Nephron (organoid): ENCODE measurements around the gene ZNF740.
A peak's percentile ranks its signal among the peaks of the same experiment; 100 is the strongest.

Experiments
- H3K27ac Mint-ChIP-seq, 3 experiments: 2 replicates each; pipeline ENCODE4 v1.8.0; 2020; ENCODE audit warnings: mixed read lengths in 3 of 3, mild to moderate bottlenecking in 2 of 3, moderate library complexity in 1 of 3
- H3K27me3 Mint-ChIP-seq: 2 replicates; pipeline ENCODE4 v1.8.0; 2021; ENCODE audit warnings: low read depth, mild to moderate bottlenecking, moderate library complexity, mixed read lengths
- H3K36me3 Mint-ChIP-seq: 2 replicates; pipeline ENCODE4 v1.8.0; 2020; ENCODE audit warnings: low read depth, mixed read lengths
- H3K4me1 Mint-ChIP-seq: 2 replicates; pipeline ENCODE4 v1.8.0; 2020; ENCODE audit warnings: mixed read lengths
- H3K4me3 Mint-ChIP-seq, 3 experiments: 2 replicates each; pipeline ENCODE4 v1.8.0; 2020; ENCODE audit warnings: mild to moderate bottlenecking in 3 of 3, mixed read lengths in 3 of 3, moderate library complexity in 2 of 3
- H3K9me3 Mint-ChIP-seq: 2 replicates; pipeline ENCODE4 v1.8.0; 2020; ENCODE audit warnings: mixed read lengths
- TF ChIP-seq, protein P1 (sequence below), 3 experiments: fragments of 200-600 bp; sonication (generic); IDR thresholded peaks; one replicate each; pipeline ENCODE4 v1.5.0; 2021; ENCODE audit warnings: antibody characterized with exemption in 3 of 3; ENCODE audit not compliant: unreplicated experiment in 3 of 3

The ZNF740 gene

DNA sequence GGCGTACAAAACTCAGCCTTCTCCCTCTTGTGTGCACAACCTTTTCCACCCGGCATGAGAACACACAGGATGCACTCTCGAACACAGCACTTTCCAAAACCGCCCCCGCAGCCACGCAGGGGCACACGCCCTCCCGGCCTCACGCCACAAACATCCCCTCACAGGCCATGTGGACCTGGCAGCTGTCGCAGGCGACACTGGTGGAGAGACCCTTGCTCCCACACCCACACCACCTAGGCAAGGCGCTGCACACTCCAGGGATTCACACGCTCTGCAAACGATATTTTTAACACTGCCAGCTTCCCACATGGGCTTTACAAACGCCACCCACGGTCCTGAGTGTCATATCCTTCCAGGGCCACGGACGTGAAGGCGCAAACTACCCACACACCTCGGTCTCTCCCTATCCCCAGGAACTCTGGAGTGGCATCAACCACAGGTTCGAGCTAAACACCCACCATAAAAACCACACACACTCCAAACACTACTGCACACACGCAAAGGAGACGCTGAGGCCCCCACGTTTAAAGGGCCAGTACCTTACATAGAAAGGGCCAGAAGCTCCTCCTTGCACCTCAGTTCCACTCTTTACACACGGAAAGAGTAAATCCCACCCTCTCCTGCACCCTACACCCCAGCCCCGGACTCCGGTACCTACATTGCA, 38.9 kb downstream of the ZNF740 start:
- peak overlapping the region; percentile 87 to 89 (median 88) for H3K27ac Mint-ChIP-seq
- peaks cover 9% of the 10 kb centered on the region for H3K27me3 Mint-ChIP-seq
- H3K4me3 Mint-ChIP-seq, result peak overlapping the region; percentile 91 to 97 (median 93)
- no peaks in the 10 kb centered on the region for H3K9me3 Mint-ChIP-seq
- peaks cover 8% of the 10 kb centered on the region for H3K36me3 Mint-ChIP-seq
- H3K4me1 Mint-ChIP-seq, result peaks cover 62% of the 10 kb centered on the region
- TF ChIP-seq, protein P1, sequence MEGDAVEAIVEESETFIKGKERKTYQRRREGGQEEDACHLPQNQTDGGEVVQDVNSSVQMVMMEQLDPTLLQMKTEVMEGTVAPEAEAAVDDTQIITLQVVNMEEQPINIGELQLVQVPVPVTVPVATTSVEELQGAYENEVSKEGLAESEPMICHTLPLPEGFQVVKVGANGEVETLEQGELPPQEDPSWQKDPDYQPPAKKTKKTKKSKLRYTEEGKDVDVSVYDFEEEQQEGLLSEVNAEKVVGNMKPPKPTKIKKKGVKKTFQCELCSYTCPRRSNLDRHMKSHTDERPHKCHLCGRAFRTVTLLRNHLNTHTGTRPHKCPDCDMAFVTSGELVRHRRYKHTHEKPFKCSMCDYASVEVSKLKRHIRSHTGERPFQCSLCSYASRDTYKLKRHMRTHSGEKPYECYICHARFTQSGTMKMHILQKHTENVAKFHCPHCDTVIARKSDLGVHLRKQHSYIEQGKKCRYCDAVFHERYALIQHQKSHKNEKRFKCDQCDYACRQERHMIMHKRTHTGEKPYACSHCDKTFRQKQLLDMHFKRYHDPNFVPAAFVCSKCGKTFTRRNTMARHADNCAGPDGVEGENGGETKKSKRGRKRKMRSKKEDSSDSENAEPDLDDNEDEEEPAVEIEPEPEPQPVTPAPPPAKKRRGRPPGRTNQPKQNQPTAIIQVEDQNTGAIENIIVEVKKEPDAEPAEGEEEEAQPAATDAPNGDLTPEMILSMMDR (IDR thresholded peaks at IDR 0.05; ENCODE audit: unreplicated experiment in 3 of 3), result no peak

DNA sequence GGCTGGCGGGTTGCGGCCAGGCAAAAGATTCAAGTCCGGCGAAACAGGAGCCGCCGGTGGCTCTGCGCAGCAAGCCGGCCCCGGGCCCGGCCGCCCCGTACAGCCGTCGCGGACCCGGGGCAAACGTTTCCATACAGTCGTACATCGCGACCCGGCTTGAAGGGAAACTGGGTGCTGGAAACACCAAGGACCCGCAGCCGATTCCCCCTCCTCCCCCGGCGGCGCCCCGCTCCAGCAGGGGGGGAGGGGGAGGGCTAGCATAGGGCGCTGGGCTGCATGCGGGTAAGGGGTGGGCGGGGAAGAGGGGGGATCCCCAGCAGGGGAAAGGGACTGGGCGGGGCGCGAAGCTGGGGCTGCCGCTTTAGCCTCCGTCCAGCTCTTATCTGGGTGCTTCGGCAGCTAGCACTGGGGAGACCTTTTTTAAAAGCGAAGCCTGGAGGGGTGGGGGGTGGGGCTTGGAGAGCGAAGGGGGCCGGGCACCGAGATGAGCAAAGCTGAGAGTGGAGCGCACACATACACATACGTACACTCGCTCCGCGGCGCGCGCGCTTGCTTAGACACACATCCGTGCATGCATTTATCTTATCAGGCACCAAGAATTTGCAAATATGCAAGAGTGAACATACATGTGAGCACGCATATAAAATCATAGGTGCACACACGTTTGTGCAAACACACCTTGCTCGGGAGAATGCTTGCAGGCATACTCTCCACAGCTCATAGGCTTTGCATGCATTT, 39.6 kb downstream of the ZNF740 start:
- H3K27me3 Mint-ChIP-seq, result peaks cover 12% of the 10 kb centered on the region
- H3K4me1 Mint-ChIP-seq, result peaks cover 69% of the 10 kb centered on the region
- peaks cover 4% of the 10 kb centered on the region for H3K36me3 Mint-ChIP-seq
- peak overlapping the region; percentile 91 to 97 (median 93) for H3K4me3 Mint-ChIP-seq
- peak overlapping the region; percentile 87 to 96 (median 94) for H3K27ac Mint-ChIP-seq
- TF ChIP-seq, protein P1 (IDR thresholded peaks at IDR 0.05; ENCODE audit: unreplicated experiment in 3 of 3), result no peak
- no peaks in the 10 kb centered on the region for H3K9me3 Mint-ChIP-seq

DNA sequence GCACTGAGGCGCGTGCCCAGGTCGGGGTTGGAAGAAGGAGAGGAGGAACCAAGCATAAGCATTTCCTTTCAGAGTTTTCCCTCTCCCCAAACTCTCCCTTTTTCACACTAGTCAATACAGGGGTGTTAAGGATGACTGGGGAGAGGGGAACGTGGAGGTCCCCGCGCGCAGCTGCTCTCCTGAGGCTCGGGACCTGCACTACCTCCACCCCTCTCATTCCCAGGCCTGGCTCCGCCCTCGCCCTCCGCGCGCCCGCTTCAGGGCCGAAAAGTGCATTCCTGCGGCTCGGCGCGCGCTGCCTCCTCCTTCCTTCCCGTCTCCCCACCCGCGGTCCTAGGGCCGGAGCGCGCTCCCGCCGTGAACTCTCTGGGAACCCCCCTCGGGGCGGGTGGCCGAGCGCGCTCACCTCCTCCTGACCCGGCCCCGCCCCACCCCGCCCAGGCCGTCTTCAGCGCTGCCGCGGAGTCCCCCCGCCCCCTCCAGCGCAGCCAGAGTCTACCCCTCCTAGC, 40.2 kb downstream of the ZNF740 start:
- H3K4me1 Mint-ChIP-seq, result peaks cover 75% of the 10 kb centered on the region
- no peaks in the 10 kb centered on the region for H3K9me3 Mint-ChIP-seq
- H3K27ac Mint-ChIP-seq, result peak overlapping the region; percentile 87 to 96 (median 94)
- H3K27me3 Mint-ChIP-seq, result peaks cover 13% of the 10 kb centered on the region
- TF ChIP-seq, protein P1 (IDR thresholded peaks at IDR 0.05; ENCODE audit: unreplicated experiment in 3 of 3), result no peak
- H3K4me3 Mint-ChIP-seq, result peak overlapping the region; percentile 84 to 91 (median 89)
- H3K36me3 Mint-ChIP-seq, result no peaks in the 10 kb centered on the region

DNA sequence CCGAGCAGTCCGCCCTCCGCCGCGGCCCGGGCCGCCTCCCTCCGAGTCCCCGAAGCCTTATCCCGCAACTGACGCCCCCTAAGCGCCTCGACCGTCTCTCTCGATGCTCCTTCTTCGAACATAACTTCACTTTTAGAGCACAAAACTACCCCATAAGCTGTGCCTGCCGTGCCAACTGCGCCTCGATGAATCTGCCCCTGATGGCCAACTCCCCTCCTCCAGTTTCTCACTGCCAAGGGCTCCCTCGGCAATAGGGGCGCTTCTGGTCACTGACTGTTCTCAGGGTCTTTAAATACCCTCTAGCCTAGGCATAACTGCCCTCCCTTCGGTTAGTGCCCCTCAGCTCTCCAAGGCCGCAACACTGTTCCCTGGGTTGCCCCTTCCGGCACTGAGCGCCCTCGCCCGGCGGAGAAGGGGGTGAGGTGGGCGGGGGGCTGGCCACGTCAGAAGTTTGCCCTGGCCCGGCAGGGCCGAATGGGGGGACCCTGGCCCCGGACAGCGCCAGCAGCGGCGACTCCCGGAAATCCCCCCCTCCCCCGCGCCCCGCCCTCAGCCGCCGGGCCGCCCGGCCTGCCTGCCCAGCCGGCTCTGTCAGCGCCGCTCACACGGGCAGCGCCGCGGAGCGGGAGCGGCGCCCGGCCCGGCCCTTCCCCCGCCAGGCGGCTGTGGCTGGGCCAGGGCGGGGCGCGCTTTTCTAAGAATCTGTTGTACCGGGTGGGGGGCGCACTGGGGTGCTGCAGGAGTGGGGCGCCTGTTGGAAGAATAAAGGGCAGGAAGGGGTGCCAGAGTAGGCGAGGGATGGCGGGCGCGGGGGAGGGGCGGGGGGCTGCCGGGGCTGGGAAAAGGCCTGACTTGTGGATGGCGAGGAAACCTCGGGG, 40.9 kb downstream of the ZNF740 start:
- H3K36me3 Mint-ChIP-seq, result no peaks in the 10 kb centered on the region

DNA sequence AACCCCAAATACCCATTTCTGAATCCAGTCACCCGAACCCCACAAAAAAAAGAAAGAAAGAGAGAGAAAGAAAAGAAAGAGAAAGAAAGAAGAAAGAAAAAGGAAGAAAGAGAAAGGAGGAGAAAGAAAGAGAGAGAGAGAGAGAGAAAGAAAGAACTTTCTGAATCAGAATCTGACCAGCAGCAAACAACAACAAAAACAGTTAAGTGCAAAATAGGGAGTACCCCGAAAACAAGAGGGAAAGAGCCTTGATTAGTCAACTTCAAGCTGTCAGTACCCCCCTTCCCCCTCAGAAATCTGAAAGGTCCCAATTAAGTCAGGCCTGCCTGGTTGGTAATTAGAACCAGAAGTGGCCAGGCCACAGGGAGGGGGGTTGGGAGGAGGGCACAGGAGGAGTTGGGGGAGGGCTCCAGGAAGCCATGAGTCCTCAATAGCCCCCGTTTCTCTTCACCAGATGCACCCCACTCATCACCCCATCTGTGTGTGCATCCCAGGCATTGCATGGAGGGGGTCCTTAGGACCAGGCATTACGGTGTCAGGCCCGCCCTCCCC, 41.7 kb downstream of the ZNF740 start:
- Mint-ChIP-seq H3K4me1 (peaks cover 72% of the 10 kb centered on the region), H3K4me3 (peak overlapping the region; percentile 76 to 81 (median 79)), H3K27ac (peak overlapping the region; percentile 87 to 98 (median 97)), H3K27me3 (peaks cover 17% of the 10 kb centered on the region), H3K9me3 (no peaks in the 10 kb centered on the region), H3K36me3 (peaks cover 4% of the 10 kb centered on the region)
- TF ChIP-seq, protein P1 (IDR thresholded peaks at IDR 0.05; ENCODE audit: unreplicated experiment in 3 of 3), result no peak

More for the DNA sequence above, 40.9 kb downstream of the ZNF740 start:
- Mint-ChIP-seq H3K9me3 (no peaks in the 10 kb centered on the region), H3K27me3 (peaks cover 13% of the 10 kb centered on the region), H3K4me1 (peaks cover 74% of the 10 kb centered on the region), H3K27ac (peak overlapping the region; percentile 87 to 98 (median 97)), H3K4me3 (peak overlapping the region; percentile 84 to 91 (median 89))
- TF ChIP-seq, protein P1 (IDR thresholded peaks at IDR 0.05; ENCODE audit: unreplicated experiment in 3 of 3), result peak in 1 of 3 experiments; percentile 22
